ENCODE results near the gene PLXNA4. TPM values are rescaled to one million over a fixed set of nuclear protein-coding genes. Genes with fewer than 3 reads are reported as not detected.

Gene PLXNA4
- total RNA-seq, 1 donor from 2014 or later, result 5.2 TPM

GRCh38 chr7:132137681-132138080, 438.6 kb downstream of the PLXNA4 start:
- no peak overlapping the region for H3K27ac Mint-ChIP-seq
- H3K4me1 Mint-ChIP-seq, result peaks cover 5% of the 10 kb centered on the region
- no peaks in the 10 kb centered on the region for H3K36me3 Mint-ChIP-seq
- no peak for TF ChIP-seq CTCF (IDR thresholded peaks at IDR 0.05; ENCODE audit: unreplicated experiment)
- H3K4me3 Mint-ChIP-seq, result no peak overlapping the region
- H3K27me3 Mint-ChIP-seq (ENCODE audit: low read depth), result peaks cover 22% of the 10 kb centered on the region
- H3K9me3 Mint-ChIP-seq, result no peaks in the 10 kb centered on the region
- no peak for DNase-seq (ENCODE audit: low spot score in 2 of 2, unreplicated experiment in 2 of 2)

- no peaks in the 10 kb centered on the region for H3K36me3 Mint-ChIP-seq
- H3K27me3 Mint-ChIP-seq (ENCODE audit: low read depth), result peaks cover 25% of the 10 kb centered on the region
- no peak overlapping the region for H3K27ac Mint-ChIP-seq
- TF ChIP-seq CTCF (IDR thresholded peaks at IDR 0.05; ENCODE audit: unreplicated experiment), result no peak
- DNase-seq (ENCODE audit: low spot score in 2 of 2, unreplicated experiment in 2 of 2), result no peak
- peaks cover 5% of the 10 kb centered on the region for H3K4me1 Mint-ChIP-seq
- H3K9me3 Mint-ChIP-seq, result no peaks in the 10 kb centered on the region
- no peak overlapping the region for H3K4me3 Mint-ChIP-seq
Measured at GRCh38 chr7:132135746-132136385, 440.4 kb downstream of the PLXNA4 start.

- DNase-seq (ENCODE audit: low spot score in 2 of 2, unreplicated experiment in 2 of 2), result no peak
- no peak overlapping the region for H3K4me3 Mint-ChIP-seq
- peaks cover 26% of the 10 kb centered on the region for H3K27me3 Mint-ChIP-seq (ENCODE audit: low read depth)
- H3K27ac Mint-ChIP-seq, result no peak overlapping the region
- no peak for TF ChIP-seq CTCF (IDR thresholded peaks at IDR 0.05; ENCODE audit: unreplicated experiment)
- peaks cover 5% of the 10 kb centered on the region for H3K4me1 Mint-ChIP-seq
- no peaks in the 10 kb centered on the region for H3K9me3 Mint-ChIP-seq
- no peaks in the 10 kb centered on the region for H3K36me3 Mint-ChIP-seq
Measured at GRCh38 chr7:132134814-132135445, 441.3 kb downstream of the PLXNA4 start.

- TF ChIP-seq CTCF (IDR thresholded peaks at IDR 0.05; ENCODE audit: unreplicated experiment), result no peak
- peaks cover 5% of the 10 kb centered on the region for H3K4me1 Mint-ChIP-seq
- peaks cover 32% of the 10 kb centered on the region for H3K27me3 Mint-ChIP-seq (ENCODE audit: low read depth)
- H3K27ac Mint-ChIP-seq, result no peak overlapping the region
- no peaks in the 10 kb centered on the region for H3K36me3 Mint-ChIP-seq
- H3K4me3 Mint-ChIP-seq, result no peak overlapping the region
- no peak for DNase-seq (ENCODE audit: low spot score in 2 of 2, unreplicated experiment in 2 of 2)
- H3K9me3 Mint-ChIP-seq, result no peaks in the 10 kb centered on the region
Measured at GRCh38 chr7:132133501-132133900, 442.8 kb downstream of the PLXNA4 start.

GRCh38 chr7:132131196-132131595, 445.1 kb downstream of the PLXNA4 start:
- DNase-seq (ENCODE audit: low spot score in 2 of 2, unreplicated experiment in 2 of 2), result no peak
- peaks cover 35% of the 10 kb centered on the region for H3K27me3 Mint-ChIP-seq (ENCODE audit: low read depth)
- no peak overlapping the region for H3K4me3 Mint-ChIP-seq
- no peak for TF ChIP-seq CTCF (IDR thresholded peaks at IDR 0.05; ENCODE audit: unreplicated experiment)
- H3K4me1 Mint-ChIP-seq, result peaks cover 5% of the 10 kb centered on the region
- H3K36me3 Mint-ChIP-seq, result no peaks in the 10 kb centered on the region
- H3K9me3 Mint-ChIP-seq, result no peaks in the 10 kb centered on the region
- no peak overlapping the region for H3K27ac Mint-ChIP-seq
